Endothelial cell (in vitro differentiated cells): ENCODE results near the gene RNH1. TPM values are rescaled to one million over a fixed set of nuclear protein-coding genes. Genes with fewer than 3 reads are reported as not detected.

Experiments used
- DNase-seq: peaks from one replicate; pipeline ENCODE4 v3.0.0; 2021; ENCODE audit warnings: low spot score
- H3K27ac Mint-ChIP-seq: one replicate; pipeline ENCODE4 v1.8.0; 2021; ENCODE audit warnings: mixed read lengths, inconsistent platforms; ENCODE audit not compliant: unreplicated experiment
- H3K27me3 Mint-ChIP-seq: one replicate; pipeline ENCODE4 v1.8.0; 2021; ENCODE audit warnings: mild to moderate bottlenecking, moderate library complexity, mixed read lengths, inconsistent platforms; ENCODE audit not compliant: unreplicated experiment
- H3K36me3 Mint-ChIP-seq: one replicate; pipeline ENCODE4 v1.8.0; 2021; ENCODE audit warnings: mild to moderate bottlenecking, low read depth, mixed read lengths, inconsistent platforms; ENCODE audit not compliant: unreplicated experiment
- H3K4me1 Mint-ChIP-seq: one replicate; pipeline ENCODE4 v1.8.0; 2021; ENCODE audit warnings: mild to moderate bottlenecking, mixed read lengths, inconsistent platforms; ENCODE audit not compliant: unreplicated experiment
- H3K4me3 Mint-ChIP-seq: one replicate; pipeline ENCODE4 v1.8.0; 2021; ENCODE audit warnings: mild to moderate bottlenecking, mixed read lengths, inconsistent platforms; ENCODE audit not compliant: unreplicated experiment
- H3K9me3 Mint-ChIP-seq: one replicate; pipeline ENCODE4 v1.8.0; 2021; ENCODE audit warnings: mixed read lengths, inconsistent platforms; ENCODE audit not compliant: unreplicated experiment
- CTCF ChIP-seq: fragments of 200-600 bp; sonication (generic); IDR thresholded peaks from one replicate; pipeline ENCODE4 v1.5.0; 2021; ENCODE audit warnings: antibody characterized with exemption; ENCODE audit not compliant: unreplicated experiment
- total RNA-seq: library from RNA; stranded (reverse); fragmentation: NEBNext Ultra II Directional; extraction: Animal tissue kit (Norgen Biotek cat#: 25700); gene quantifications from one replicate; pipeline ENCODE4 v1.2.1, GENCODE V29; 2021; ENCODE audit not compliant: unreplicated experiment

Gene RNH1
- total RNA-seq, 1 donor from 2014 or later, result 61.1 TPM

- no peak for TF ChIP-seq CTCF
- H3K27me3 Mint-ChIP-seq, result no peaks in the 10 kb centered on the region
- no peaks in the 10 kb centered on the region for H3K9me3 Mint-ChIP-seq
- peaks cover 12% of the 10 kb centered on the region for H3K36me3 Mint-ChIP-seq
- H3K4me3 Mint-ChIP-seq, result no peak overlapping the region
- no peak overlapping the region for H3K27ac Mint-ChIP-seq
- no peak for DNase-seq
- H3K4me1 Mint-ChIP-seq, result no peaks in the 10 kb centered on the region
These were observed 27.7 kb downstream of the RNH1 start for GRCh38 chr11:479311-479710.

GRCh38 chr11:477052-477715 lies 29.9 kb downstream of the RNH1 start:
- Mint-ChIP-seq H3K9me3 (no peaks in the 10 kb centered on the region), H3K4me3 (no peak overlapping the region), H3K4me1 (no peaks in the 10 kb centered on the region), H3K27me3 (peaks cover 4% of the 10 kb centered on the region), H3K36me3 (peaks cover 8% of the 10 kb centered on the region), H3K27ac (no peak overlapping the region)
- TF ChIP-seq CTCF, result no peak
- DNase-seq, result no peak

GRCh38 chr11:476416-476815 lies 30.6 kb downstream of the RNH1 start:
- Mint-ChIP-seq H3K9me3 (no peaks in the 10 kb centered on the region), H3K4me1 (no peaks in the 10 kb centered on the region), H3K27ac (peak overlapping the region; percentile 30), H3K27me3 (peaks cover 4% of the 10 kb centered on the region), H3K36me3 (peaks cover 6% of the 10 kb centered on the region), H3K4me3 (no peak overlapping the region)
- no peak for DNase-seq
- TF ChIP-seq CTCF, result no peak

GRCh38 chr11:475941-476340 lies 31.1 kb downstream of the RNH1 start:
- H3K36me3 Mint-ChIP-seq, result peaks cover 5% of the 10 kb centered on the region
- peak overlapping the region; percentile 30 for H3K27ac Mint-ChIP-seq
- TF ChIP-seq CTCF, result no peak
- no peaks in the 10 kb centered on the region for H3K9me3 Mint-ChIP-seq
- H3K4me3 Mint-ChIP-seq, result no peak overlapping the region
- H3K27me3 Mint-ChIP-seq, result peaks cover 5% of the 10 kb centered on the region
- no peak for DNase-seq
- H3K4me1 Mint-ChIP-seq, result no peaks in the 10 kb centered on the region

GRCh38 chr11:474914-475506 lies 32.0 kb downstream of the RNH1 start:
- no peak for DNase-seq
- Mint-ChIP-seq H3K27me3 (peaks cover 5% of the 10 kb centered on the region), H3K27ac (no peak overlapping the region), H3K4me1 (peaks cover under 1% of the 10 kb centered on the region), H3K4me3 (no peak overlapping the region), H3K36me3 (peaks cover 5% of the 10 kb centered on the region), H3K9me3 (no peaks in the 10 kb centered on the region)
- TF ChIP-seq CTCF, result no peak
